NCI-H1105 treated with DMSO at 0.1 percent for 48 hours (cell line): Measurements from ENCODE around the gene ANO6.

Source experiments
- DNase-seq: peaks from one replicate; lab custom pipeline; 2025; lab: John Stamatoyannopoulos, UW

Gene ANO6

GRCh38 chr12:45406988-45407850 lies 191.3 kb downstream of the ANO6 start:
- no peak for DNase-seq

GRCh38 chr12:45407981-45408728 lies 192.3 kb downstream of the ANO6 start:
- no peak for DNase-seq

DNA sequence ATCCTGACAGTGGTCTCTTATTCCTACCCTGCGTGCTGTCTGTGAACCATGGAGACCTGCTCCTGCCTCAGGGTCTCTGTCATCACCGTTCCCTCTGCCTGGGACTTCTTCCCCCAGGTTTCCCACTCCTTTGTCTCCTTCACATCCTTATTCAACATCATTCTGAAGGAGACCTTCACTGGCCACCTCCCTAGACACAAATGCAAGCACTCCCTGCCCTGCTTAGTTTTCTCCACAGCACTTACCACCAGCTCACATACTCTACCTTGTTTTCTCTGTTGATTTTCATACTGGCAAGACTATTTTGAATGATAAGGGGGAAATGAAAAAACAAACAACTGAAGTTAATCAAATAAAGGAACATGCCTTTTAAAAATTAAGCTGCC lies 192.8 kb downstream of the ANO6 start:
- no peak for DNase-seq

- no peak for DNase-seq
These were observed 194.1 kb downstream of the ANO6 start for GRCh38 chr12:45409966-45410365.

GRCh38 chr12:45411626-45412025 lies 195.7 kb downstream of the ANO6 start:
- DNase-seq = no peak

DNA sequence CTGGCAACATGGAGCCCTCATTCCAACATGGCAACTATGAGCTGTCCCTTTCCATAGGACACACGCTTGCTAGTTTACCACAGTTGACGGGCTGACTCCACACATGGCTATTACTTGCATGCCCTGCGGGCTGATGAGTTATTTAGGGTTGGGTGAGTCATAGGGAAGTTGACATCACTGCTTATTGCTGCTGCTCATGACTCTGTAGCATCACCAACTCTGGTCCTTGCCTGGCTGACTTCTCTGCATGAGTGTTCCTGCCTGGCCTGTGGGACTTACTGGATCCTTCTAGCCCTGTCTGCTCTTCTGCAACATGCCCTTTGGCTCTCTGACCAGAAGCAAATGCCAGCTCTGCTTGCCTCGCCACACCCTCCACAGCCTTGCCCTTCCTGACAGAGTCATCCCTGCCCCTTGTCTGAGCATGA lies 199.5 kb downstream of the ANO6 start:
- no peak for DNase-seq

DNA sequence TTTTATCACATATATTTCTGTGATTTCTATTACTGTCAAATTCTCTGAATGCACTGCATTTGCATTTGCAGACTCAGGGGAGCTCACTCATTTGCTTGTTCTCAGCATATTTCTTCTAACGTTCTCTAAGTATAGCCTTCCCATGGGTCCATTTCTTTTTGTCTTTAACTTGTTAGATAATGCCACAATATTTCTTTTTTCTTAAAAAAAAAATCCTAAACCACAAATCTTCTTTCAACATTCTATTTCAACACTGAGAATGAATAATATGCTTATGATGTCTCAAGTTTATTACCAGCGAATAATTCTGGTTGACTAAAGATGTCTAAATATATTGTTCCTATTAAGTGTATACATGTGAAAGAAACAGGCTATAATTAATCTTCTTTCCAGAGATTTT lies 200.2 kb downstream of the ANO6 start:
- DNase-seq = no peak

GRCh38 chr12:45418520-45418919 lies 202.6 kb downstream of the ANO6 start:
- DNase-seq = no peak

DNA sequence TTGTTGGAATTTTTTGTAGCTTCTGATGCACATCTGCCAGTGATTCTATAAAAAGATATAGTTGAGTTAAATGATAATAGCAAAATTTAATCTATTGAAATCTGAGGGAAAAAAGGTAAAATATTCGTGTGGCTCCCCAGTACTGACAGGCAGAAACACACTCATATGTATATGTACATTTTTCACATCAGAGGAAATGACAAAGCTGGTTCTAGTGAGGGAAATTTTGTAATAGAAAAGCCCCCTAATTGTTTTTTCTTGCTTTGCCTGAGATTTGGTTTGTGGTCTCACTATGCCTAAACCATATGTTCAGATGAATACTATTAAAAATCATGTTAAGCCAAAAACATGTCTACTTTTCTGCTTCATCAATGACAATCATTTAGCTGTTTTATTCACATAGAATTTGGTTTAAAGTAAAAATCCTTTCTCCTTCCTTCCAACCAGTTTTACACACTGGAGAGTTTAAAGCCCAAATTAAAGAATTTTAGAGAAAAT lies 203.5 kb downstream of the ANO6 start:
- DNase-seq = no peak

DNA sequence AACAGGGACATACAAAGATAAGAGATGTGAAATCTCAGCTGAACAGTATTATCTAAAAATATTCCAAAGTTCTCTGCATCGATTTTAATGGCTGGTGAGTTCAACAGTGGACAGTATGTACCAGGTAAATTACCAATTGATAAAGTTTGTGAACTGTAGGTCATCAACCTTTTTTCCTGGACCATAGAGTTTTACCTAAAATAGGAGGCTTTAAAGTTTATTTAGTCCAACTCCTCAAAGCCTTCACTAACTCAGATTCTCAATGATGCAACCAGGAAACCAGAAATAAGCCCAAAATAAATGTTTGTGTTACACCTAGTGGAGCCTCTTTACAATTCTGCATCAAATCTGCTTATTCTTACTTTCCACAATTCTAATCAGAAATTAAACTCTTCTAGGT lies 205.8 kb downstream of the ANO6 start:
- DNase-seq = no peak

DNA sequence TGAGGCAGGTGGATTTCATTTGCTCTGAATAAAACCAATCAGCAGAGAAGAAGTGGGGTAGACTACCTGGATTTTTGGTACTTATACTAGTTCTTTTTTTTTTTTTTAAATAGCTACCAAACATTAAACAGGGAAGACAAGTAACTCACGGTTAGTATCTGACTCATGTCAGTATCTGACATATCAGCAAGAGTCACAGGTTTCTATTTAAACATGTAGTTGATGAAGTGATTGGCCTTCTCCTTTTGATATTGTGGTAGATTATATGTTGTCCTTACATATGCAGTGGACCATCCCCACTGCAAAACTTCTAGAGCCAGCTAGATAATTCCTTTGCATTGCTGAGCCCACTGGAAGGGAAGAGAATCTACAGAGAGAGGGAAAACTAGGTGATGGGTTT lies 208.0 kb downstream of the ANO6 start:
- no peak for DNase-seq

DNA sequence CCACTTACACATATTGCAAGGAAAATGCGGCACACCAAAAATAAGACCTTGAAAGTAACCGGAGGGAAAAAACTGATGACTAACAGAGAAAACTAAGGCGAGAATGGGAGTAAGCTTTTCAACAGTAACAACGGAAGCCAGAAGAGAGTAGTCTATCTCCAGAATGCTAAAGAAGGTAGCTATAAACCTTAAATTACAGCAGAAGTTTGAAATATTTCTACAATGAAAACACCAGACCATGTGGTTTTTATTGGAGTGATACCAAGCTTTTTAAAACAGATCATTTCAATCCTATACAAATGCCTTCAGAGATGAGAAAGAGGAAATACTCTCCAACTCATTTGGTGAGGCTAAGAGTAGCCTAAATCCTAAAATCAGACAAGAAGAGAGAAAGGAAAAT lies 209.5 kb downstream of the ANO6 start:
- DNase-seq = no peak

- DNase-seq = no peak
These were observed 210.4 kb downstream of the ANO6 start for GRCh38 chr12:45426294-45426693.

DNA sequence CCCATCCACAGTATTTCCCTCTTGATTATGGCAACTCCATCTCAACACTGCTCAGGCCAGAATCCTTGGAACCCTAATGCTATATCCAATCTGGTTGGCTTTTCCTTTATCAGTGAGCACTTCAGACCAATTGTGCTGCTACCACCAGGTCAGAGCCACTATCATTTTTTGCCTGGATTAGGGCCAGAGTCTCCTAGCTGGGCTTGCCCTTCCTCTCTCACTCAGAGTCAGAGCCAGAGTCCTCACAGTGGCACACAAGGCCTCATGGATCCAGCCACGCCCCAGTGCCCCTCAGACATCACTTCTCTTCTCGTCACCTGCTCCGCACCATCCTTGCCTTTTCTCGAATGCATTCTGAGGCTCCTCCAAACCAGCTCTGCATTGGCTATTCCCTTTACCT lies 211.1 kb downstream of the ANO6 start:
- no peak for DNase-seq

- DNase-seq = no peak
These were observed 213.9 kb downstream of the ANO6 start for GRCh38 chr12:45429831-45430230.

DNA sequence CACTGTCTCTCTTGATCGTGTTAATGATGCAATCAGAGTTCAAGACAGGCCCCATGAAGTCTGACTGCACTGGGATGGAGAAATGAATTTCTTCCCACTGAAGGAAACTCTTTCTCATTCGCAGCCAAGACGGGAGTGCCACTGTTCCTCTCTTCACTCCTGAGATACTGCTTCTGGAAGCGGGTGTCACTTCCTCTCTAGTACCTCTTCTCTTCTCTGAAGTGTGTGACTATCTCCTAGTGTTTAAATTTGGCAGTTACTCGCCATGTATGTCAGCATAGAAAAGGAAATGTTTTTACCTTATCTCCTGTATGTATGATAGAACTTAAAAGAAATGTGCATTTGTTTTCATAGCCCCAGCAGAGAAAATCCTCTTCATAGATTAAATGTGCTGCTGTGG lies 215.2 kb downstream of the ANO6 start:
- DNase-seq = no peak

DNA sequence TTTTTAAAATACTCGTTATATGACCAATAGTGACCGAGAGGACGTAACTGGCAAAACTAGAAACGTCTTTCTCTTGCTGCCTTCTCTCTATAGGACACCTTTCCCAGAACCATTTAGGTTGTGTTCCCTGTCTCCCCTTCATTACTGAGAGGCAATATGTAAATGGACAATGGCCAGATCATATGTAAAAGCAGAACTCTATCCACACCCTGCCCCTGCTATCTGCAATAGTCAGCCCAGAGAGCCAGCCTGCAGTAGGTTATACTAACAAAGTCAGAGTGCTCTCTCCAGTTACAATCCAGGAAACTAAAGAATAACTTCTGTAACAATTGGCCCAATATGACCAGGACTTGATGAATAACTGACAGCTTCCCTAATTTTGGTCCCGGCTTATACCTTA lies 216.8 kb downstream of the ANO6 start:
- no peak for DNase-seq

GRCh38 chr12:45433441-45433868 lies 217.6 kb downstream of the ANO6 start:
- no peak for DNase-seq

- DNase-seq = no peak
These were observed 218.2 kb downstream of the ANO6 start for GRCh38 chr12:45434094-45434493.

DNA sequence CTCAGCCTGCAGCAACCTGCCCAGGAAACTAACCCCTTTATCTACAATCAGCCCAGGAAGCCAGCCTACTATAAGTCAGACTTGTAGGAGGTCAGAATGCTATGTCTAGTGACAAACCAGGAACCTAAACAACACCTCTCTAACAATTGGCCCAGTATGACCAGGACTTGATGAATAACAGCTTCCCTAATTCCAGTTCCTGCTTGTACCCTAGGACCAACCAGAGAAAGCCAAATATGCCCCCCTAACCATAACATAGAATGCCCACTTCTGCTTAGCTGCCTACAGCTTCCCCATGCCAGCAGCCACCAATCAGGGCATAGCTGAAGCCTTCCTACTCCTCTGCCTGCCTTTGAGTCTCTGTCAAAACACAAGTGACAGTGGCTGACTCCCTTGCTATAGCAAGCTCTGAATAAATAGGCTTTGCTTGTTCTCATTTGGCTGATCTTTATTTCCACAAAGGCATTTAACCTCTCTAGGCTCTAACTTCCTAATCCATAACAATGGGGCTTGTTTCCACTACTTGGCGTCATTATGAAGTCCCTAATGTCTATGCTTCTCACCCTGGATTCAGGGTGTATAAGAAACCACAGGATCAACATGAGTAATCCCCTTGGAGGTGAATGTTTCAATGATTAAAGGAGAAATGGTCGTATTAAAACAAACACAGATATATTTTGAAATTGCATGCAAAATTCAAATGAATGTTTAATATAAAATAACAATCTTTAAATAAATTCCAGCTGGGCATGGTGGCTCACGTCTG lies 220.2 kb downstream of the ANO6 start:
- no peak for DNase-seq

- no peak for DNase-seq
These were observed 223.1 kb downstream of the ANO6 start for GRCh38 chr12:45439039-45439438.

DNA sequence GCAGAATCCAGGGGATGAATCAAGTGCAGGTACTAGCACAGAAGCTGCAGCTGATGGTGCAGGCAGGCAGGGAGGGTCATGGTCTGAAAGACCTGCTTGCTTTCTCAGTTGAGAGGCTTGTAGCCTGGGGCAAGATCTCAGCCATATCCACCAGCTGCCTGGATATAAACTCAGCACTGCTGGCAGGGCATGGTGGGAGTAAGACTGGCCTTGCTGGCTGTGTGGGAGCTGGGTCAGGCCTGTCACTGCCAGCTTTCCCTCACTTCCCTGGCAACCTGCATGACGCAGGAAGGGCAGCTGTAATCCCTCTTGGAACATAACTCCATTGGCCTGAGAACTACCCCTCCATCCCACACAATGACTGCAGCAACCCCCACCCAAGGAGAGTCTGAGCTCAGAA lies 230.1 kb downstream of the ANO6 start:
- no peak for DNase-seq
